Measurements from ENCODE around the gene GNL3. TPM values are rescaled to one million over a fixed set of nuclear protein-coding genes. Genes with fewer than 3 reads are reported as not detected.
A peak's percentile ranks its signal among the peaks of the same experiment; 100 is the strongest.

The GNL3 gene
- polyA plus RNA-seq, 2 of the 4 experiments (the other 2 are of a cell fraction) = 125 to 139 TPM

DNA sequence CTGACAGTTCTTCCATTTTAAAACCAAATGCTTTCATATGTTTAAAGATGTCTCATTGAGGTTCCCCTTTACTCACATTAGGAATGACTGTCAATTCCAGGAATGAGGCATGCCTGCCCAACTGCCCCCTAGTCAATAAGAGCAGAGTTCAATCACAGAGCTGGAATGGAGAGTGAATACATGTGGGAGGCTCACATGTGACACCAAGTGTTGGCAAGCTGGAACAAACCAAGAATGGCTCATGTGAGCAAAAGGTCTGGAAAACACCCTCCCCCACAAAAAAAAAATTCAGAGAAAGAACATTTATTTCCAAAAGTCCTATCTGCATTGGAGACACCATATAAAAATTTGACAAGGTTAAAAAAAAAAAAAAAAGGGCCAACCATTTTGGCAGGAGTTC, 3.8 kb upstream of the GNL3 start:
- no peak overlapping the region for H3K4me2 ChIP-seq
- ATAC-seq (peak in 1 of 2 experiments; percentile 38; a peak in 3 of 6 replicates), DNase-seq (ENCODE audit: low read depth in 1 of 2, low spot score in 1 of 2) (peak in 1 of 2 experiments; percentile 49), FAIRE-seq (no peak)
- ChIA-PET POLR2A (no interaction called here), CTCF (interaction anchor here (1.5 to 2.0 kb wide), 2 partner anchors 141 to 209 kb away, joined by 3 to 6 read pairs; no protein-coding TSS in a partner anchor)
- no peak overlapping the region for H3K27ac ChIP-seq
- H3K4me1 ChIP-seq = peaks cover 33% of the 10 kb centered on the region; the same call in 2 of the 3 replicates
- no peaks in the 10 kb centered on the region for H3K9me3 ChIP-seq
- no peak overlapping the region for H3K4me3 ChIP-seq
- TF ChIP-seq EP300 (IDR thresholded peaks at IDR 0.05) (no peak), GATA3 (IDR thresholded peaks at IDR 0.05; ENCODE audit: borderline replicate concordance) (no peak), CTCF (IDR thresholded peaks at IDR 0.05) (0 out of 3 replicates have a peak, but pooled peaks have one; percentile 21), RAD21 (conservative IDR thresholded peaks at IDR 0.05 in 1 of 2, IDR thresholded peaks at IDR 0.05 in 1 of 2) (peak in 1 of 2 experiments; percentile 25; a peak in 2 of 5 replicates), JUN (IDR thresholded peaks at IDR 0.05) (no peak)

- ATAC-seq = no peak
- CTCF ChIA-PET = interaction anchor here (0.7 kb wide), 1 partner anchor 15 kb away, joined by 3 read pairs; no protein-coding TSS in a partner anchor
- H3K4me2 ChIP-seq = peak overlapping the region; percentile 93; the same call in 2 of the 3 replicates
- peaks cover 48% of the 10 kb centered on the region; the same call in 2 of the 3 replicates for H3K4me1 ChIP-seq
- POLR2A ChIA-PET = no interaction called here
- TF ChIP-seq FOXS1 (CRISPR knock-in tag; IDR thresholded peaks at IDR 0.05) (no peak), RARB (CRISPR knock-in tag; IDR thresholded peaks at IDR 0.05) (no peak)
- DNase-seq (ENCODE audit: low read depth in 1 of 2, low spot score in 1 of 2) = no peak
- FAIRE-seq = no peak
- no peak overlapping the region for H3K4me3 ChIP-seq
- no peaks in the 10 kb centered on the region for H3K9me3 ChIP-seq
- 94% methylated on average over 6 of the region's 6 CpGs for WGBS (ENCODE audit: missing lambda C conversion rate)
- no peak overlapping the region for H3K27ac ChIP-seq
Measured at GRCh38 chr3:52683611-52684010, 2.2 kb upstream of the GNL3 start.

DNA sequence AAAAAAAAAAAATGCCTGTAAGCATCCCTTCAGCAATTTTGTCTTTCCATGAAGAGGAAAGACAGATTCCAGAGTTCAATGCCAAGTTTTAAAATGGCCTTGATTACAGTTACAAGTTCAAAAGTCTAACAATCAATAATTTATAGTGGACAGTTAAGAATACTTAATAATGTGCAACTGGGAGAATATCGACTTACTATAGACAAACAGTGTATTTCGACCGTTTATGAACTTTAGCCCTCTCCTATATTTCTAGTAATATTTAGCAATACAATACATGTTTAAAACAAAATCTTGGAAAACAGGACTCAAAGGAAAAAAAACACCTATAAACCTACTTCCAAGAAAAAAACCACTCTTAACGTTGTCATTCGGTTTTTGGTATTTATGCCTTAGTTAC, 1.6 kb upstream of the GNL3 start:
- peaks cover 49% of the 10 kb centered on the region; the same call in 2 of the 3 replicates for H3K4me1 ChIP-seq

DNA sequence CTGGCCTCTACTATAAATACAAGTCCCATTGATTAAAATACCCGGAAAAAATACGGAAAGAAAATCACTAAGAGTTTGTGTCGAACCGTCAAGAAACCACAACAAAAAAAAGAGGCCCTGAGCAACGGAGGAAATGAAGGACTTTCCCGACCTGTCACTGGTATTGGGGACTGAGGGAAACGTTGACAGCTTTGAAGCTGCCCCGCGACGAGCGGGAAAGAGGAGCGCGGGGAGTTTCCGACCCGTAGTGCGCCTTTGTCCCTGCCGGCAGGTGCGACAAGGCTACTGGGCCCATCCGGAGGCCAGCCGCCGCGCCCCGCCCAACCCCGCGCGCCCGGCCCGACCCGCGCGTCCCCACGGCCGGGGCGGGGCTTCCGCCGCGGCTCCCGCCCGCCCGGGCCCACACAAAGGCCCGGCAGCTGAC, 535 bp upstream of the GNL3 start:
- CTCF ChIA-PET = no interaction called here
- peaks cover 44% of the 10 kb centered on the region; the same call in 2 of the 3 replicates for H3K4me1 ChIP-seq
- no peak for FAIRE-seq

More for the DNA sequence above, 1.6 kb upstream of the GNL3 start:
- no peak for ATAC-seq
- H3K9me3 ChIP-seq = no peaks in the 10 kb centered on the region
- ChIA-PET POLR2A (no interaction called here), CTCF (interaction anchor here (0.7 kb wide), 1 partner anchor 16 kb away, joined by 3 read pairs; no protein-coding TSS in a partner anchor)
- no peak for FAIRE-seq
- 57% methylated on average over 5 of the region's 5 CpGs for WGBS (ENCODE audit: missing lambda C conversion rate)
- no peak for TF ChIP-seq RAD21 (conservative IDR thresholded peaks at IDR 0.05 in 1 of 2, IDR thresholded peaks at IDR 0.05 in 1 of 2)
- no peak for TF ChIP-seq ELK1 (IDR thresholded peaks at IDR 0.05; ENCODE audit: low read depth, low read length)
- no peak for TF ChIP-seq HOXB5 (CRISPR knock-in tag; IDR thresholded peaks at IDR 0.05)
- no peak for TF ChIP-seq PHF8 (IDR thresholded peaks at IDR 0.05; ENCODE audit: borderline replicate concordance, low read depth)
- peak overlapping the region; percentile 83 for H3K4me3 ChIP-seq
- H3K27ac ChIP-seq = no peak overlapping the region
- DNase-seq (ENCODE audit: low read depth in 1 of 2, low spot score in 1 of 2) = no peak
- peak overlapping the region; percentile 93 for H3K4me2 ChIP-seq

More for the DNA sequence above, 535 bp upstream of the GNL3 start:
- DNase-seq (ENCODE audit: low read depth in 1 of 2, low spot score in 1 of 2) (peak; percentile 61 to 72), ATAC-seq (peak; percentile 80 to 92)
- H3K4me3 ChIP-seq = peak overlapping the region; percentile 83
- H3K9me3 ChIP-seq = no peaks in the 10 kb centered on the region
- TF ChIP-seq ZC3H11A (IDR thresholded peaks at IDR 0.05) = no peak
- no peak for TF ChIP-seq RCOR1 (IDR thresholded peaks at IDR 0.05; ENCODE audit: low read depth, low read length)
- no peak for TF ChIP-seq BHLHE40 (IDR thresholded peaks at IDR 0.05; ENCODE audit: low read depth, low read length)
- TF ChIP-seq MAFK (IDR thresholded peaks at IDR 0.05; ENCODE audit: partially characterized antibody) = no peak
- TF ChIP-seq ZFP36 (IDR thresholded peaks at IDR 0.05; ENCODE audit: borderline replicate concordance, partially characterized antibody) = no peak
- TF ChIP-seq CHD4 (IDR thresholded peaks at IDR 0.05; ENCODE audit: borderline replicate concordance) = no peak
- WGBS (ENCODE audit: missing lambda C conversion rate) = 1% methylated on average over 38 of the region's 41 CpGs
- H3K27ac ChIP-seq = peak overlapping the region; percentile 99 to 100
- POLR2A ChIA-PET = interaction anchor here (0.6 kb wide), 1 partner anchor 13 kb away, joined by 8 read pairs; no protein-coding TSS in a partner anchor
- peak overlapping the region; percentile 93 for H3K4me2 ChIP-seq

Measured in A549 (cell line).